CD1c-positive myeloid dendritic cell (primary cell): ENCODE data around the gene ZNF205.

Experiments used
- DNase-seq: peaks from one replicate; pipeline ENCODE4 v3.0.0-alpha.2; 2016; ENCODE audit errors: extremely low spot score

Gene ZNF205

DNA sequence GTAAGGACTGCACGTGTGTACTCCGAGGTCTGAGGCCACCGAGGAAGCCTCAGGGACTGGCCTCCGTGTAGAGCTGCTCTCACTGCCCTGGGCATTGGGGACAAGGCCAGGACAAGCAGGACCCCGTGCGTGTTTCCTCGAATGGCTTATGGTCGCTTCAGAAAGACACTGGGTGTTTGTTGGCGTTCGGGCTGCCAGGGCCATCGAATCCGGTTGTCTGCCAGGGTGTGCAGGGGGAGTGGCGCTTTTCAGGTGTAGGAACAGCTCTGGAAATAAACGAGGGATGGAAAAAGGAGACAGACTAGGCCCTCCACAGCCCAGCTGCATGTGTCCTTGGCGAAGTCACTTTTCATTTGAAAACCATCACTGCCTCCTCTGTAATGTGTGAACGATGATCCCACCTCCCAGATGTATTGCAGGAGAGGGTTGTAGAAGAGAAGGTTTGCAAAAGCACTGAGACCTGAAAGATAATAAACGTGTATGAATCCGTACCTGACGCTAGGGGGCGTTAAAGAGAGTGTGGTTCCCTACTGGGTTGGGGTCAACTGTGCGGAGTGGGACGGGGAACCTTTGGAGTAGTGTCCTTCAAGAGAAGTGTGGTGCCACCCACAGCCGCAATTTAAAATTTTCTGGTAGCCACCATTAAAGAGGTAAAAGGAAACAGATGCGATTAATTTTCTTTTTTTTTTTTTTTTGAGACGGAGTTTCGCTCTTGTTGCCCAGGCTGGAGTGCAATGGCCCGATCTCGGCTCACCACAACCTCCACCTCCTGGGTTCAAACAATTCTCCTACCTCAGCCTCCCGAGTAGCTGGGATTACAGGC is 11.2 kb upstream of the ZNF205 start:
- peak; percentile 71 for DNase-seq

DNA sequence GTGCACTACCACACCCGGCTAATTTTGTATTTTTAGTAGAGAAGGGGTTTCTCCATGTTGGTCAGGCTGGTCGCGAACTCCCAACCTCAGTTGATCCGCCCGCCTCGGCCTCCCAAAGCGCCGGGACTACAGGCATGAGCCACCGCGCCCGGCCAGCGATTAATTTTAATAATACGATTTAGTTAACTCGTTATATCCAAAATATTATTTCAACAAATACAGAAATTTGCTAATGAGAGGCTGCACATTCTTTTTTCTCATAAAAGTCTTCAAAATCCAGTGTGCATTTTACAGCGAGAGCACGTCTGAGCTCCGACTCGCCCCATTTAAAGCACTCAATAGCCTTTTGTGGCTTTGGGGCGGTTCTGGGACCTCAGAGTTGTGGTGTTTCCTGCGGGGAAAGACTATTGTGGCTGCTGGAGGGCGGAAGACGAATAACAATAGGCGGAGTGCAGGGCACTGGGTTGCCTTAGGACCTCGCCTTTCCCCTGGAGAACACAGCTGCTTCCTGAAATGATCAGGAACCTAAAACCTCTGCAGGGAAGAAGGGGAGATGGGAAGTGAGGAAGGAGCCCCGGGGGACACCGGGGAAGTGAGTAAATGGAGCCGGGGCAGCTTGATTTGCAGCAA is 10.4 kb upstream of the ZNF205 start:
- DNase-seq: peak; percentile 42

DNA sequence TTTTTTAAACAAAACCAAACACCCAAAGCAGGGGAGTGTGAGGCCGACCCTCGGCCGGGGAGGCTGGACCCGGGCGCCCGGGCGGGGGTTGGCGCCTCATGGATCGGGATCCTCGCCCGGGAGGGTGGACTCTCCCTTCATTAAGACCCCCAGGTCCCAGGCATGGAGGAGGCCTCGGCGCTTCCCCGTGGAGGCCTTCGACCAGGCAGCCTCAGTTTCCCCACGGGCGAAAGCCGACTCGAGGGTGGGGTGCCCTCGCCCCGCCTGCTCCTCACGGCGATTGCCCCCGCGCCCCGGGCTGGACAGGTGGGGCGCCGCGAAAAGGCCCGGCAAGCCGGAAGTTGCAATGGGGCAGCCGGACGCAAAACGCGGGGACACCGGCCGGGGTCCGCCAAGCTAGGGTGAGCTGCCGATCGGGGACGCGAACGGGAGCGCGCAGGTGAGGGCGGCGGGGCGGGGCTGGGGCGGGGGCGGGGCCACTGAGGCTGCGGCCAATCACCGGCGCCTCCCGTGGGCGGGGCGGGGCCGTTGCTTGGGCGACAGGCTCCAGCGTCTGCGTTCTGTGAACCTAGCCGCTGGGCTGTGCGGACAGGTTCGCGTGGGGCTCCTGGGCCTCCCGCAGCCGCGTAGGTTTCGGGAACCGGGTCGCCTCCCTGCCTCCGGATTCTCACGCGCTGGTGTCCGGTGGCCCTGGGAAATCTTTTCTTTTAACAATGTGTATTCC is 6.0 kb upstream of the ZNF205 start:
- peak; percentile 95 for DNase-seq

DNA sequence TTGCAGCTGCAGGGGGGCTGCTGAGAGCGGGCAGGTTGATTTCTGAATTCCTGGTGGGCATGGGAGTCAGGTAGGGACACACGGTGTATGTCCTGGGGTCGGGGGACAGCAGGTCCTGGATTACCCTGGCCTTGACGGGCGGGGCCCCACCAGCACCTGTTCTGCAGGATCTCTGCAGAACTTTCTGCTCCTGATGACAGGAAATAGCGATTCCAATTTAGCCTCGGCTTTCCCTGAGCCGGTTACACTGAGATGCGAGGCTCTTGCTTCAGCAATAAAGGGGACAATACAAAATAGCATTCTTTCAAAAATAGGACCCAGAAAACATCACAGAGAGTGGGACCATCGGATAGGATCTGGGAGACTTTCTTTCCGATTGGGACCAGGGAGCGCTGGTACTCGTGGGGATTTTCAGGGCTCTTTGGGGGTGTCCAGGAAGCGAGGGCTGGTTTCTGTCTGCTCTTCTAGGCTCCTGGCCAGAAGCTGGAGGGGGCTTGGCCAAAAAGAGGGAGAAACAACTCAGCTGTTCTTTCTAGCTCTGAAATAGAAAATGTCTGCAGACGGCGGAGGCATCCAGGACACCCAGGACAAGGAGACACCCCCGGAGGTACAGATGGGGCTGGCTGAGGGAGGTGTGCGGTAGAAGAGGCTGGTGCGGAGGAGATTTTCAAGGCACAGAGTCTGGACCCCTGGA is 642 bp downstream of the ZNF205 start:
- no peak for DNase-seq

DNA sequence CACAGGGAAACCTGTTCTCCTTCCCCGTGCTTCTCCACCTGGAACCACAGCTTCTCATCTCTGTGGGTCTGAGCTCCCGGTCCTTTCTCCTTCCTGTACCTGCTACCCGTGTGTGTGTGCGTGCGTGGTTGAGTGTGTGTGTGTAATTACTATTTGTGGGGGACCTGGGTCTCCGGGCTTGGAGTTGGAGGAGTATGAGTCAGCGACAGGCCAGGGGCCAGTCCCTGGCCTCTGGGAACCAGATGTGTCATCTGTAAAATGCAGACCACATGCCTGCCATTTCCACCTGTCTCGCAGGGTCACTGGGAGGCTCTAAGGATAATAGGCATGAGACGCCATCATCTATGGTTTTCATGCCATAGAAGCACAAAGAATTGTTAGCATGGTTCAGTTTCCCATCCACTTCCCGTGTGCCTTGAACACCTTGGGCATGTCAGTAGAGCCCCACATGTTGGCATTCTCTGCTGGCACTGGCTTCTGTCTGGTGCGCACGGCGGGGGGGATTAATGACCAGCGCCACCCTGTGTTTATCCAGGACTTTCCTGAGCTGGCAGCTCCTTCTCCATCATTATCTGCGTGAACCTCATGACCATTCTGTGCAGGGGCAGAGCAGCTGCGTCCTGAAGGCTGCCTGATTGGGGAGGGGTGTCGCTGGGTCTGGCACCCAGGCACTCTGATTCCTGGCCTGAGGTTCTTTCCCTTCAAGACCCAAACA is 1.5 kb downstream of the ZNF205 start:
- DNase-seq: no peak

DNA sequence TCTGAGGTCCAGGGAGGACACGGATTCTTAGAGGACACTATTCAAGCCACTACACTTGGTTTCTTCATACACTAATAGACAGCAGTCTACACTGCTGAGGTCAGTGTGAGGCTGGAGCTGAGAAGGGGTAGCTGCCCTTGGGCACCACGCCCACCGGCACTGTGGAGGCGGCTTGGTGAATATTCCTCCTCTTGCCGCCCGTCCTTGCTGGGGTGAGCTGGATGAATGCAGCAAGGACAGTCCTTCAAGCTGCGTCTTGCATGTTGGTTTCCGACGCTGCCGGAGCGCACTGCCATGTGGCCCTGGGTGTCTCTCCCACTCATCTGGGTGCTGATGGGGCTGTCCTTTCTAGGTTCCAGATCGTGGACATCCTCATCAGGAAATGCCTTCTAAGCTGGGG is 2.6 kb downstream of the ZNF205 start:
- no peak for DNase-seq

DNA sequence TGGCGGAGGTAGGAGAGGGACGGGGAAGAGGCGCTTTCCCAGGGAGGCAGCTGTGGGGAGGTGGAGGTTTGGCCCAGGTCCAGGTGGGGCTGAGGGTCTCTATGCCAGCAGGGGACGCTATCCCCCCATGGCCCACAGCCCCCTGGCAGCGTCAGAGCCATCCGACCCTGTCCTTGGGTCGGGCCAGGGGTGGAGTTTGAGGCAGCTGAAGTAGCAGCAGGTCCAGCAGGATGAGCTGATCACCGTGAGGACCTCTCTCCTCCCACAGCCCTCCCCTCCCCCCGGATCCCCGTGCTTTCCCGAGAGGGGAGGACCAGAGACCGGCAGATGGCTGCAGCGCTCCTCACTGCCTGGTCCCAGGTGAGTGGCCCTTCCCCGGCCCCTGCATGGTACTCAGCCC is 3.2 kb downstream of the ZNF205 start:
- no peak for DNase-seq

DNA sequence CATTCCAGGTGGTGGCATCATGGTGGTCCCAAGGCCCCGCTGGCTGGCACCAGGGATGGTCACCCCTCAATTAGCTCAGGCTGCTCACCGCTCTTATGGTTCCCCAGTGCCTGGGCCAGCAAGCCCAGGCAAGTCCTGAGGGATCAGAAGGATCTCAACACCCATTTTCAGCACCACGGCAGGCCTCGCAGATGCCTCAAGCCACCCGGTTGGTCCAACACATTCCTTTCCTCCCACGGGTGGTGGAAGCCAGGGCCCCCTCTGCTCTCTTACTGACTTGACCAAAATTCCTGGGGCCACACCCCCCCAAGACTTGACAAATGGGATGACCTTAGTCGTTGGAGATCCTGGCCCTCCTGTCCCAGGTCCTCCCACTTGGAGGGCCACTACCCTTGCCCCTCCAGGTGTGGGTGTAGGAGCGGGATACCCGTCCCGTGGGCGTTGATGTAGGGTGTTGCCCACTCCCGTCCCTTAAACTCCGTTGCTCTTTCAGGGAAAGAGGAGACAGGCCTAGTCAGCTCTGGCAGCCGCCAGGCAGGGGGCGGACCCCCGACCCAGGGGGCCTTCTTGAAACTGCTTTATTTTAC is 5.9 kb downstream of the ZNF205 start:
- DNase-seq: no peak

DNA sequence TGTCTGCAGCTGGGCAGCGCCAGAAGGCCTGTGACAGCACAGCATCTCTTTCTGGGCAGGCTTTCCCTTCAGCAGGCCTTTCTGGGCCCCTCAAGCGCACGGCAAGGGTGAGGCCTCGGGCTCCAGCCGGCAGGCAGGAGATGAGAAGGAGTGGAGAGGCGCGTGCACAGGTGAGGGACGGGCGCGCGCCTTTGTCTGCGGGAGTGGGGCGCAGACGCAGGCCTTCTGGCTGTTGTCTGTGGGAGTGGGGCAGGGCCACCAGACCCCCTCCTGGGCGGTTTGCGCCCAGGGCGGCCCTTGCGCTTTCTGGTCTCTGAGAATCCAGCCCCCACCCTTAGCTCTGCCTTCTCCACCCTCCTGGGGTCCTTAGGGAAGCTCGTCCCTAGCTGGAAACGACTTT is 6.5 kb downstream of the ZNF205 start:
- no peak for DNase-seq

DNA sequence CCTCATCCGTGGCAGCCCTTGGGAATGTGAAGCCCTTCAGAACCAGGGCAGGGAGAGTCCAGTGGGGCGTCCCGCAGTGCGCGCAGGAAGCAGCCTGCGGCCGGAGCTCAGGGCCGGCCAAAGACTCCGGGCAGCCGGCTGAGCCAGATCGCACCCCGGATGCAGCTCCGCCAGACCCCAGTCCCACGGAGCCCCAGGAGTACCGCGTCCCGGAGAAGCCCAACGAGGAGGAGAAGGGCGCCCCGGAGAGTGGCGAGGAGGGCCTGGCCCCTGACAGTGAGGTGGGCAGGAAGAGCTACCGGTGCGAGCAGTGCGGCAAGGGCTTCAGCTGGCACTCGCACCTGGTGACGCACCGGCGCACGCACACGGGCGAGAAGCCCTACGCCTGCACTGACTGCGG is 6.9 kb downstream of the ZNF205 start:
- no peak for DNase-seq

DNA sequence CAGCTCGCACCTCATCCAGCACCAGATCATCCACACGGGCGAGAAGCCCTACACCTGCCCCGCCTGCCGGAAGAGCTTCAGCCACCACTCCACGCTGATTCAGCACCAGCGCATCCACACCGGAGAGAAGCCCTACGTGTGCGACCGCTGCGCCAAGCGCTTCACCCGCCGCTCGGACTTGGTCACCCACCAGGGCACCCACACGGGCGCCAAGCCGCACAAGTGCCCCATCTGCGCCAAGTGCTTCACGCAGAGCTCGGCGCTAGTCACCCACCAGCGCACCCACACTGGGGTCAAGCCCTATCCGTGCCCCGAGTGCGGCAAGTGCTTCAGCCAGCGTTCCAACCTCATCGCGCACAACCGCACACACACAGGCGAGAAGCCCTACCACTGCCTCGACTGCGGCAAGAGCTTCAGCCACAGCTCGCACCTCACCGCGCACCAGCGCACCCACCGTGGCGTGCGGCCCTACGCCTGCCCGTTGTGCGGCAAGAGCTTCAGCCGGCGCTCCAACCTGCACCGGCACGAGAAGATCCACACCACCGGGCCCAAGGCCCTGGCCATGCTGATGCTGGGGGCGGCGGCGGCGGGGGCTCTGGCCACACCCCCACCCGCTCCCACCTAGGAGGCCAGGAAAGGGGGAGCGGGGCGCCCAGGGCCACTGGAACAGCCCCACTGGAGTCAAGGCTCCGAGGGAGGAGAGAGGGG is 7.5 kb downstream of the ZNF205 start:
- no peak for DNase-seq

DNA sequence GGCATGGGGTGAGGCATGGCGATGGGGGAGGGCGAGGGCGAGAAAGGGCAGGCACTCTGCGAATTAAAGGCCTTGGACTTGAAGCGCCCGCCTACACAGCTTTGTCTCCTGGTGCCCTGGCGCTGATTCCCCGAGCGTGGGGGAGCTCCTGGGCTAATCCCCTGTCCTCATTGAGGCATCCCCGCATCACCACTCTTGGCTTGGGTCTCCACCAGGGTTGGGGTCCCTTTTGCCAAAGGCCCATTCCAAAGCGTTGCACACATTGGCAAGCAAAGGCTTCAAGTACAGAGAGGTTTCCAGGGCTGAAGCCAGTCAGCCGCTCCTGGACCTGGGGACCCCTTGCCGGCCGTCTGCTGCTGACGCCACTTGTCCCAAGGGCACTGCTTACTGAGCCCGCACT is 8.0 kb downstream of the ZNF205 start:
- no peak for DNase-seq

DNA sequence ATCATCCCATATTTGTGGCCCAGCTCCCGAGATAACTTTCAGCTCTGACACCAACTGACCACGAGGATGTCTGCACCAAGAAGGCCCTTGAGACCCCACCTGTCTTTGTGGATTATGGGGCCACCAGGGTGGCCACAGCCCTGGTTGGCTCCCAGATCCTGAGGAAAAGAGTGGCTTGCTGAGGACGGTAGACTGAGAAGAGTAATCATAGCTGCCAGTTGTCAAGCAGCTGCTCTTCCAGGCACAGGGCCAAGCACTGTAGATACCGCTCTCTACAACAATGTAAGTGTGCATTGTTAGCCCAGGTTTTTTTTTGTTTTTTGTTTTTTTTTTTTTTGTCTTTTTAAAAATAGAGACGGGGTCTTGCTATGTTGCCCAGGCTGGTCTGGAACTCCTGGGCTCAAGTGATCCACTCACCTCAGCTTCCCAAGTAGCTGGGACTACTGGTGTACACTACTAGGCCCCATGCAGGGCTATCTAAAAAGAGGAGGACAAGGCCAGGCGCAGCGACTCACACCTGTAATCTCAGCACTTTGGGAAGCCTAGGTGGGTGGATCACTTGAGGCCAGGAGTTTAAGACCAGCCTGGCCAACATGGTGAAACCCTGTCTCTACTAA is 9.6 kb downstream of the ZNF205 start:
- no peak for DNase-seq

DNA sequence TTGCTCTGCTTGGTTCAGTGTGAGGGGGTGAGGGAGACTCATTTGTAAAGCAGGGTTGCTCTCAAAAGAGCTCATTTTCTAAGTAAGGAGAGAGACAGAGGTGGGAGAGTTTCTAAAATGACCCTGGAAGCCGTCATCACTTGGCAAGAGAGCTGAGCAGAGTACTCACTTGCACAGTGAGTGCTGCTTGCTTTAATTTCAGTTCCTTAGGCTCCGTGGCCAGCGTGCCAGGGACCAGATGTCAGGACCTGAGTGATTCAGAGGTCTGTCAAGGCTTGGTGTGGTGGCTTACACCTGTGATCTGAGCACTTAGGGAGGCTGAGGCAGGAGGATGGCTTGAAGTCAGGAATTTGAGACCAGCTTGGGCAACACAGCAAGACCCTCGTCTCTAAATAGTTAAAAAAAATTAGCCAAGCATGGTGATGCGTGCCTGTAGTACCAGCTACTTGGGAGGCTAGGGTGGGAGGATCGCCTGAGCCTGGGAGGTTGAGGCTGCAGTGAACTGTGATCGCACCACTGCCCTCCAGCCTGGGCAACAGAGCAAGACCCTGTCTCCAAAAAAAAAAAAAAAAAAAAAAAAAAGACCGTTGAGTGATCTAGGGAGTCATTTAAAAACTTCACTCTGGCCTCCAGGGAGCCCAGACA is 10.7 kb downstream of the ZNF205 start:
- no peak for DNase-seq

DNA sequence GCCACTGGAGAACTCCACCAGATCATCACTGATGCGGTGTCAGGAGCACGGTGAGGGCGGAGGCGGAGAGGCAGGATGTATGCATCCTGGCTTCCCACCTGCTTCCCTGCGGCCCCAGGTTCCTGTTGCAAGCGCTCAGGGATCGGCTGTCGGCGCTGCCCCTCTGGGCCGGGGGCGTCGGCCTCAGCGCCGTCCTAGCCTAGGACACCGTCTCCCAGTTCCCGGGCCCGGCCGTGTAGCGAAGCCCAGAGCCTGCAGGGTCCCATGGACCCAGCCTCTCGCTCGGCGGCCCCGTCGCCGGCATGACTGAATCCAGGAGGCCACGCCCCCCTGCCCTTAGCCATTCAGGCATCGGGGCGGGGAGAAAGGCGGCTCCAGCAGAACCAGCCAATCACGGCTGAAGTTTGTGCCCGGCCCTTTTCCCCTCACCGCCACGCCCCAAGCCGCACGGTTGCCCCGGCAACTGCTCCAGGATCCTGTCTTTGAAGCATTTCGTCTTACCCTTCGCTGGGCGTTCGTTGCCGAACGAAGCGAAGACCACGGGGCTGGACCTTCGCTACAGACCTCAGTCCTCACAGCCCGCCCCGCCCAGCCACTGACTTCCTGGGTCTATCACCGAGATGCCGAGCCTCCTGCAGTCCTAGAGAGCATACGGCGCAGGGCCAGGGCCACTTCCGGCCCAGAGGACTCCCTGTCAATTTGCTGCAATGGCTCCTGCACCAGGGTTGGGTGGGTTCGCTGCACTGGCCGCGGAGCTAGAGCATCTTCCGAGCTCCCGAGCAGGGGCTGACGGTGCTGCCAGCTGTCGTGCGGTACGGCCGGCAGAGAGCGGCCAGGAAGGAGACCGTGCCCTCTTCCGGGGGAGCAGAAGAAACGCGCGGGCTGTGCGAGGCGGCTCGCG is 11.8 kb downstream of the ZNF205 start:
- peak; percentile 98 for DNase-seq

DNA sequence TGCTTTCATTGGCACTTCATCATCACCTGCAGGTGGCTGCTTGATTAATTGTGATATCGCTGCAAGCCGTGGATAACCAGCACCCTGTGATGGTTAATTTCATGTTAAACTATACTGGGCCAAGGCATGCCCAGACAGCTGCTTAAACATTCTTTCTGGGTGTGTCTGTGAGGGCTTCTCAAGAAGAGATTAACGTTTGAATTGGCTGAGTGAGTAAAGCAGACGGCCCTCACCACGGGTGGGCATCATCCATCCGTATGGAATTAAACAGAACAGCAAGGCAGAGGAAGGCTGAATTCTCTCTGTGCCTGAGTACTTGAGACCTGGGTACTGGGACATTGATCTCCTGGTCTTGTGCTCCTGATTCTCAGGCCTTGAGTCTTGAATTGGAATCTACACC is 15.4 kb downstream of the ZNF205 start:
- DNase-seq: no peak

DNA sequence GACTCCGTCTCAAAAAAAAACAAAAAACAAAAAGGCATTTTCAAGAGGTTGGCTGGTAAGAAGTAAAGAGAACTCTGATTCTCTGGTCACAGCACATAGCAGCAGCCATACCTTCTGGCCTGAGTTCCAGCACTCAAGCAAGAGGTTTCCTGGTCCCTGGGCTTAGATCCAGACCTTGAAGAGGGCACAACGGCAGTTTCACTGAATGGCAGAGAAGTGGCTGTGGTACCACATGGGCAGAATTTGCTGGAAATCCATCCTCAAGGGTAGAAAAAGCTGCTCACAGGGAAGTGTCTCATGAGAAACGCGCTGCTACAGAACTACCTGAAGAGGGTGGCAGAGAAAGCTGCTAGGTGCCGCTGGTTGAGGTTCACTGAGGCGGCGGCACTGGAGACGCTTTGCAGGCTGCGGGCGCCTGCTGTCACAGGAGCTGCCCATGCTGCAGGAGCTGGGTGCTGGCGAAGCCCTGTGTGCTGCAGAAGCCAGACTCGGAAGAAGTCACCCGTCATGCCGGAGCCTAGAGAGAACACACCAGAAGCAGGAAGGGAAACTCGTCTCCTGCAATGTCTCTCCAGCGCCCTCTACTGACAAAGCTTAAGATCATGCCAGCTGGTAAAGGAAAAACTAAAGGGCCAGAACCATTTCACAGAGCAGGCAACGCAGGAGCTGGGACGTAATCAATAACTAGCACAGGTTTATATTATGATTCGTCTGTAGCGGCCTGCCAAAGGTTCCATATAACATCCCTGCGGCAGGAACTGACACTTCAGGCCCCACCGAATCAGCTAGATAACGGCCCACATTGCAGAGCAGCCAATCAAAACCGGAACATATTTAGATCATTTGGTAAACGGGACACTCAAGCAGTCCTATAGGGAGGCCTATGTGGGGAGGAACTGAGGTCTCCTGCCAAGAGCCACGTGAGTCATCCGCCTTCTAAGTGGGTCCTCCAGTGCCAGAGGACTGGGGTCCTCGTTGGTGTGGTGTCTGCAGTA is 17.0 kb downstream of the ZNF205 start:
- DNase-seq: peak; percentile 93
